ENCODE results near the gene GRHL1.

GRCh38 chr2:9991829-9992273, 40.4 kb downstream of the GRHL1 start:
- TF ChIP-seq CTCF (IDR thresholded peaks at IDR 0.05; ENCODE audit: low read depth, low read length, missing input control) (no peak), YY1 (IDR thresholded peaks at IDR 0.05) (no peak), RAD21 (IDR thresholded peaks at IDR 0.05) (no peak), SP1 (IDR thresholded peaks at IDR 0.05) (no peak), RXRA (IDR thresholded peaks at IDR 0.05) (no peak)
- TF ChIP-seq, protein P1, sequence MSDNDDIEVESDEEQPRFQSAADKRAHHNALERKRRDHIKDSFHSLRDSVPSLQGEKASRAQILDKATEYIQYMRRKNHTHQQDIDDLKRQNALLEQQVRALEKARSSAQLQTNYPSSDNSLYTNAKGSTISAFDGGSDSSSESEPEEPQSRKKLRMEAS (IDR thresholded peaks at IDR 0.05): no peak
- TF ChIP-seq, protein P2, sequence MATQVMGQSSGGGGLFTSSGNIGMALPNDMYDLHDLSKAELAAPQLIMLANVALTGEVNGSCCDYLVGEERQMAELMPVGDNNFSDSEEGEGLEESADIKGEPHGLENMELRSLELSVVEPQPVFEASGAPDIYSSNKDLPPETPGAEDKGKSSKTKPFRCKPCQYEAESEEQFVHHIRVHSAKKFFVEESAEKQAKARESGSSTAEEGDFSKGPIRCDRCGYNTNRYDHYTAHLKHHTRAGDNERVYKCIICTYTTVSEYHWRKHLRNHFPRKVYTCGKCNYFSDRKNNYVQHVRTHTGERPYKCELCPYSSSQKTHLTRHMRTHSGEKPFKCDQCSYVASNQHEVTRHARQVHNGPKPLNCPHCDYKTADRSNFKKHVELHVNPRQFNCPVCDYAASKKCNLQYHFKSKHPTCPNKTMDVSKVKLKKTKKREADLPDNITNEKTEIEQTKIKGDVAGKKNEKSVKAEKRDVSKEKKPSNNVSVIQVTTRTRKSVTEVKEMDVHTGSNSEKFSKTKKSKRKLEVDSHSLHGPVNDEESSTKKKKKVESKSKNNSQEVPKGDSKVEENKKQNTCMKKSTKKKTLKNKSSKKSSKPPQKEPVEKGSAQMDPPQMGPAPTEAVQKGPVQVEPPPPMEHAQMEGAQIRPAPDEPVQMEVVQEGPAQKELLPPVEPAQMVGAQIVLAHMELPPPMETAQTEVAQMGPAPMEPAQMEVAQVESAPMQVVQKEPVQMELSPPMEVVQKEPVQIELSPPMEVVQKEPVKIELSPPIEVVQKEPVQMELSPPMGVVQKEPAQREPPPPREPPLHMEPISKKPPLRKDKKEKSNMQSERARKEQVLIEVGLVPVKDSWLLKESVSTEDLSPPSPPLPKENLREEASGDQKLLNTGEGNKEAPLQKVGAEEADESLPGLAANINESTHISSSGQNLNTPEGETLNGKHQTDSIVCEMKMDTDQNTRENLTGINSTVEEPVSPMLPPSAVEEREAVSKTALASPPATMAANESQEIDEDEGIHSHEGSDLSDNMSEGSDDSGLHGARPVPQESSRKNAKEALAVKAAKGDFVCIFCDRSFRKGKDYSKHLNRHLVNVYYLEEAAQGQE (IDR thresholded peaks at IDR 0.05): no peak
- TF ChIP-seq, protein P3, sequence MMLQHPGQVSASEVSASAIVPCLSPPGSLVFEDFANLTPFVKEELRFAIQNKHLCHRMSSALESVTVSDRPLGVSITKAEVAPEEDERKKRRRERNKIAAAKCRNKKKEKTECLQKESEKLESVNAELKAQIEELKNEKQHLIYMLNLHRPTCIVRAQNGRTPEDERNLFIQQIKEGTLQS (IDR thresholded peaks at IDR 0.05): no peak

Measured in liver (tissue), 3 donors.